ENCODE data around the gene ADAMTS5. TPM values are rescaled to one million over a fixed set of nuclear protein-coding genes. Genes with fewer than 3 reads are reported as not detected.

The ADAMTS5 gene
- total RNA-seq, 6 experiments from 2014 or later: 0.43 to 1.1 (median 0.47) TPM

DNA sequence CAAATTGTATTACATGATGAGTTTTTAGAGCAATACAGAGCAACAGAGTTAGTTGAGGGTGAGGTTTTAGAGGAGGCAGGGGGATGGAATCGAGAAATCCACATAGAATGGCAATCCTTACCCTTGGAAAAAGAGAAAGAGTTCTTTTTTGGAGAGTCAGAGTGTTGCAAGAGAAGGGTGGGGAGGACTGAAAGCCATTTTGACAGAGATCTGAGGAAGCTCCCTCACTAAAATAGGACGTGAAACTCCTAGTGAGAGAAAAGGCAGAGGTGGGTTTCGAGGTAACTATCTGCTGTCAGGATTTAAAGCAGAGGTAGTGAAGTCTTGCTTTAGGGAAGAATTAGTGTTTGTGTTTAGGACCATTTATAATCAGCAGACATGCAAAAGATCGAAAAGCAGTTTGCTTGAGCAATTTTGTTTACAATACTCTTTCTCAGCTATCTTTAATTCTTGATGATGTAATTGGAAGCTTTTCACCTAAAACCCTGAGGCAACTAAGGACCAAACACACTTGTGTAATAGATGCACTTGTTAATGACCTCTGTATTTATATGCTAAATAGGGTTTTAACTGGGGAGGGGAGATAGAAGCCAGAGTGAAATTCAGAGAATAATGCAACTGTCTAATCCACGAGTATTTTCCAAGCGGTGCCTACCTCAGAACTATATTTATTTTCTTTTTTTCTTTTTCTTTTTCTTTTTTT is 20.0 kb downstream of the ADAMTS5 start:
- no peaks in the 10 kb centered on the region for H3K9me3 ChIP-seq
- intact Hi-C loops (cut with DNase I): no loop called here
- H3K4me3 ChIP-seq: no peak overlapping the region
- peak in 2 of 4 donors; percentile 32 to 33 for ATAC-seq
- H3K4me1 ChIP-seq: peaks cover 0 to 4% (median 0%) of the 10 kb centered on the region in 4 donors
- DNase-seq: no peak
- TF ChIP-seq, protein P1, sequence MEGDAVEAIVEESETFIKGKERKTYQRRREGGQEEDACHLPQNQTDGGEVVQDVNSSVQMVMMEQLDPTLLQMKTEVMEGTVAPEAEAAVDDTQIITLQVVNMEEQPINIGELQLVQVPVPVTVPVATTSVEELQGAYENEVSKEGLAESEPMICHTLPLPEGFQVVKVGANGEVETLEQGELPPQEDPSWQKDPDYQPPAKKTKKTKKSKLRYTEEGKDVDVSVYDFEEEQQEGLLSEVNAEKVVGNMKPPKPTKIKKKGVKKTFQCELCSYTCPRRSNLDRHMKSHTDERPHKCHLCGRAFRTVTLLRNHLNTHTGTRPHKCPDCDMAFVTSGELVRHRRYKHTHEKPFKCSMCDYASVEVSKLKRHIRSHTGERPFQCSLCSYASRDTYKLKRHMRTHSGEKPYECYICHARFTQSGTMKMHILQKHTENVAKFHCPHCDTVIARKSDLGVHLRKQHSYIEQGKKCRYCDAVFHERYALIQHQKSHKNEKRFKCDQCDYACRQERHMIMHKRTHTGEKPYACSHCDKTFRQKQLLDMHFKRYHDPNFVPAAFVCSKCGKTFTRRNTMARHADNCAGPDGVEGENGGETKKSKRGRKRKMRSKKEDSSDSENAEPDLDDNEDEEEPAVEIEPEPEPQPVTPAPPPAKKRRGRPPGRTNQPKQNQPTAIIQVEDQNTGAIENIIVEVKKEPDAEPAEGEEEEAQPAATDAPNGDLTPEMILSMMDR (IDR thresholded peaks at IDR 0.05): no peak
- no peak for TF ChIP-seq POLR2A (IDR thresholded peaks at IDR 0.05)
- 59% methylated on average over 6 of the region's 6 CpGs for WGBS (ENCODE audit: insufficient coverage, low coverage, low lambda C conversion rate, missing lambda C conversion rate)
- no peaks in the 10 kb centered on the region for H3K27me3 ChIP-seq
- H3K27ac ChIP-seq: no peak overlapping the region
- H3K36me3 ChIP-seq: no peaks in the 10 kb centered on the region

DNA sequence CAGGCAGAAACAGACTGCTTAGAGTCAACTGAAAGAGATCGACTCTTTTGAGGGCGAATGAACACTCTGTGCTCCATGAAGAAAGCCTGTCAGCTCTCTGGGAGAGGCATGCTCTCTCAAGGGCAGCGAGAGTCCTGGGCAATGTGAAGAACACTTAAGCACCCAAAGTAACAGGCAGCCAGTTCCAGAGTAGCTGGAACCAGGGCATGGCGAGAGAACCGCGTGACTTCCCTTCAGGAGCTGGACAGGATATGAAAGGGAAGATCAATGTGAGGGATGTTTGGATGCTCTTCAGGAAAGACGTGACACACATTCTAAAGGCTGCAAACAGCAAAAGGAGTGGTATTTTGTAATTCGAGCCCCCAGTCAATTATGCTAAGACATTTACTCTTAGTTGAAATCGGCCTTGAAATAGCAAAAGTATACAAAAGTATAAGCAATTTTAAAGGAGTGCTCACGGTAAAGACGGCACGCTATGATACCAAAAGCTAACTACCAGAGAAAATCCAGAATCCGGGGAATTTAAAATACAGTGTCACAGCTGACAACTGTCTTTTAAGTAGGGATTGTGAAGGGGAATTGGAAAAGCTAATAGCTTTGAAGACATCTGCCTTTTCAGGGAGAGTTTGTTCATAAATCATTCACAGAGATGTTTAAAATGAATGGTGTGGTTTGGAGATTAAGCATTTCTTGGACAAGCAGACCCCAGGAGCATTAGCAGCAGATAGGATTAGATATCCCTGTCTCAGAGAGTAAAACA is 20.8 kb downstream of the ADAMTS5 start:
- no peak overlapping the region for H3K27ac ChIP-seq
- no peaks in the 10 kb centered on the region for H3K27me3 ChIP-seq
- H3K36me3 ChIP-seq: no peaks in the 10 kb centered on the region
- no peak overlapping the region for H3K4me3 ChIP-seq
- no peaks in the 10 kb centered on the region for H3K9me3 ChIP-seq
- ATAC-seq (peak; percentile 37 to 50 (median 49)), DNase-seq (peak in 1 of 3 donors; percentile 21)
- TF ChIP-seq, protein P1 (IDR thresholded peaks at IDR 0.05): no peak
- TF ChIP-seq POLR2A (IDR thresholded peaks at IDR 0.05): no peak
- intact Hi-C loops (cut with DNase I): no loop called here
- peaks cover 0 to 4% (median 0%) of the 10 kb centered on the region in 4 donors for H3K4me1 ChIP-seq
- 66% methylated on average over 13 of the region's 13 CpGs for WGBS (ENCODE audit: insufficient coverage, low coverage, low lambda C conversion rate, missing lambda C conversion rate)

DNA sequence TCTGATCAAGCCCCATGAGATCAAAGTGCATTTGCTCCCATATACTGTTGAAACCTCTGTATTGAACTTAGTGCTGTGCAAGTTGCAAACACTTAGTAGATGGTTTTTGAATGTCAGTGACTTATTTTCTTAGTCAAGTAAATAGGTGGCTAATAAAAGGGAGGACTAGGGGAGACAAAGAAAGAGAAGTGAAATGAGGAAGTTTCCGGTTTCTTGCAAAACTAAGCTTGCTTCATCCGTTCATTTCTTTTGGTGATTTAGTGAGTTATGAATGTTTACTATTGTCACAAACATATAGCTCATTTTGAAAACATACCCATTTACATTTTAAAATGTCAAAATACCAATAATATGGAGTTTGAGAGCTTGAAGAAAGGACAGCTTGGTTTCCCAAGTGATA is 23.0 kb downstream of the ADAMTS5 start:
- Histone ChIP-seq H3K9me3 (no peaks in the 10 kb centered on the region), H3K4me1 (peaks cover 0 to 14% (median 6%) of the 10 kb centered on the region in 4 donors), H3K27me3 (no peaks in the 10 kb centered on the region), H3K36me3 (no peaks in the 10 kb centered on the region), H3K4me3 (no peak overlapping the region), H3K27ac (no peak overlapping the region)
- DNase-seq (no peak), ATAC-seq (no peak)
- 74% methylated on average over 2 of the region's 2 CpGs for WGBS (ENCODE audit: insufficient coverage, low coverage, low lambda C conversion rate, missing lambda C conversion rate)
- TF ChIP-seq, protein P1 (IDR thresholded peaks at IDR 0.05): no peak
- TF ChIP-seq POLR2A (IDR thresholded peaks at IDR 0.05): no peak
- intact Hi-C loops (cut with DNase I): no loop called here

DNA sequence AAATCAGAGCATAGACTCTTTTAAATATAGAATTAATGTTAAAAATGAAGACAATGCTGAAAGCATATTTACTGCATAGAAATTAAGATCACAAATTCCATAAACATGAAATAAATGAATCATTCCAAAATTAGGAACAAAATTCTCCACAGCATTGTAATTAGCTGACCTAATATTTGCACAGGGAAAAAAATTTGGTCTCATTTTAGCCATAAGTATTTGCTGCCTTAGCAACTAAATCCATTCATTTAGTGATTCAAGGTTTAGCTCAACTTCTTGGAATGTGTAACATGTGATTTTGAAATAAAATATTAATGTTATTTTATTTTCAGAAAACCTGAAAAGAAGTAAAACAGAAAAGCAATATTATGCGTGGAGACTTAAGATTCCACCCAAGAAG is 25.5 kb downstream of the ADAMTS5 start:
- H3K4me3 ChIP-seq: no peak overlapping the region
- ATAC-seq (no peak), DNase-seq (no peak)
- no peaks in the 10 kb centered on the region for H3K27me3 ChIP-seq
- H3K36me3 ChIP-seq: no peaks in the 10 kb centered on the region
- intact Hi-C loops (cut with DNase I): no loop called here
- H3K27ac ChIP-seq: no peak overlapping the region
- H3K4me1 ChIP-seq: peaks cover 0 to 12% (median 5%) of the 10 kb centered on the region in 4 donors
- TF ChIP-seq, protein P1 (IDR thresholded peaks at IDR 0.05): no peak
- TF ChIP-seq POLR2A (IDR thresholded peaks at IDR 0.05): no peak
- H3K9me3 ChIP-seq: no peaks in the 10 kb centered on the region
- 78% methylated on average over 1 of the region's 1 CpG for WGBS (ENCODE audit: insufficient coverage, low coverage, low lambda C conversion rate, missing lambda C conversion rate)
